Keratinocyte (primary cell): Measurements from ENCODE around the gene PCARE. TPM values are rescaled to one million over a fixed set of nuclear protein-coding genes. Genes with fewer than 3 reads are reported as not detected.

Experiments used
- DNase-seq: peaks from one replicate; pipeline ENCODE4 v3.0.0-alpha.2; 2011; ENCODE audit warnings: low read depth, missing footprints, low spot score
- FAIRE-seq: peaks from 2 replicates; lab custom pipeline; 2011; peaks lifted over from hg19 to GRCh38; lab: Jason Lieb, UNC
- H2AFZ ChIP-seq: 2 replicates; pipeline ENCODE4 v1.6.0; 2012; ENCODE audit warnings: low read length, control low read depth, inconsistent platforms; ENCODE audit not compliant: control insufficient read depth
- H3K27ac ChIP-seq: 2 replicates; pipeline ENCODE4 v1.5.1; 2011; ENCODE audit warnings: low read length; ENCODE audit not compliant: control insufficient read depth, insufficient read depth
- H3K27me3 ChIP-seq: 3 replicates; pipeline ENCODE4 v1.6.0; 2011; ENCODE audit warnings: low read length; ENCODE audit not compliant: control insufficient read depth, insufficient read depth; ENCODE audit errors: extremely low read depth
- H3K36me3 ChIP-seq, 2 experiments: 2 replicates in 1 of 2; 3 replicates in 1 of 2; pipeline ENCODE4 v1.5.1; 2011; ENCODE audit warnings: low read length in 2 of 2, mild to moderate bottlenecking in 1 of 2; ENCODE audit not compliant: control insufficient read depth in 2 of 2, insufficient read depth in 2 of 2; ENCODE audit errors: extremely low read depth in 1 of 2
- H3K4me1 ChIP-seq: 3 replicates; pipeline ENCODE4 v1.5.1; 2011; ENCODE audit warnings: low read length; ENCODE audit not compliant: control insufficient read depth, insufficient read depth; ENCODE audit errors: extremely low read depth
- H3K4me2 ChIP-seq: 3 replicates; pipeline ENCODE4 v1.6.0; 2011; ENCODE audit warnings: low read depth, low read length; ENCODE audit not compliant: control insufficient read depth, insufficient read depth; ENCODE audit errors: extremely low read depth
- H3K4me3 ChIP-seq, 3 experiments: fragments of 200-600 bp in 1 of 3; sonication (generic) in 1 of 3; 2 replicates in 2 of 3; 3 replicates in 1 of 3; pipeline ENCODE4 v1.5.1; 2011 to 2016; ENCODE audit warnings: low read length in 3 of 3, mild to moderate bottlenecking in 3 of 3, control low read depth in 2 of 3, inconsistent platforms in 1 of 3, low read depth in 1 of 3, mixed read lengths in 1 of 3, mixed run types in 1 of 3, moderate library complexity in 1 of 3; ENCODE audit not compliant: control insufficient read depth in 2 of 3, insufficient read depth in 2 of 3; ENCODE audit errors: extremely low read depth in 1 of 3
- H3K79me2 ChIP-seq: 2 replicates; pipeline ENCODE4 v1.6.0; 2012; ENCODE audit warnings: low read length; ENCODE audit not compliant: control insufficient read depth, insufficient read depth
- H3K9ac ChIP-seq: 3 replicates; pipeline ENCODE4 v1.6.0; 2011; ENCODE audit warnings: low read length; ENCODE audit not compliant: control insufficient read depth, insufficient read depth; ENCODE audit errors: extremely low read depth
- H3K9me1 ChIP-seq: 3 replicates; pipeline ENCODE4 v1.6.0; 2011; ENCODE audit warnings: low read length; ENCODE audit not compliant: control insufficient read depth, insufficient read depth; ENCODE audit errors: extremely low read depth
- H3K9me3 ChIP-seq: 2 replicates; pipeline ENCODE4 v1.5.1; 2012; ENCODE audit warnings: low read depth, low read length; ENCODE audit not compliant: control insufficient read depth
- H4K20me1 ChIP-seq: 3 replicates; pipeline ENCODE4 v1.6.0; 2011; ENCODE audit warnings: low read length; ENCODE audit not compliant: control insufficient read depth, insufficient read depth; ENCODE audit errors: extremely low read depth
- EZH2 ChIP-seq: IDR thresholded peaks from one replicate; pipeline ENCODE4 v1.6.1; 2012; ENCODE audit warnings: inconsistent platforms, mild to moderate bottlenecking, low read length, moderate library complexity
- dilution Hi-C: fragments of 300-500 bp; cut with MboI; formaldehyde crosslinking; loops from one replicate; pipeline ENCODE4 v1.7.0; 2020; ENCODE audit warnings: low sequenced_read_pairs; ENCODE audit not compliant: extremely low pct_ligation_motif_present
- polyA plus RNA-seq, 5 experiments: library from polyadenylated mRNA; depleted of rRNA in 3 of 5; stranded (reverse) in 3 of 5; stranded (forward) in 1 of 5; unstranded in 1 of 5; fragments of >200 nt; gene quantifications; 1 replicate in 1 of 5; 2 replicates in 3 of 5; 3 replicates in 1 of 5; pipeline versions ENCODE4 v1.2.1 to v1.2.3, GENCODE V29; 2011 to 2012; ENCODE audit warnings: missing spikeins in 2 of 5, low read depth in 1 of 5, low replicate concordance in 1 of 5
- TF ChIP-seq, protein P1 (sequence below), 3 experiments: IDR thresholded peaks in 1 of 3; conservative IDR thresholded peaks in 1 of 3; optimal IDR thresholded peaks in 1 of 3; 2 replicates in 2 of 3; 3 replicates in 1 of 3; pipeline versions ENCODE3 to v1.5.1; 2011; ENCODE audit warnings: low read length in 3 of 3, mild to moderate bottlenecking in 3 of 3, moderate library complexity in 2 of 3, control low read depth in 1 of 3, inconsistent platforms in 1 of 3; ENCODE audit not compliant: insufficient read depth in 2 of 3; ENCODE audit errors: extremely low read depth in 1 of 3

PCARE gene
- polyA plus RNA-seq, 1 donor (not counting 4 experiments of a cell fraction or from before 2014, with no cell fraction given): not detected

DNA sequence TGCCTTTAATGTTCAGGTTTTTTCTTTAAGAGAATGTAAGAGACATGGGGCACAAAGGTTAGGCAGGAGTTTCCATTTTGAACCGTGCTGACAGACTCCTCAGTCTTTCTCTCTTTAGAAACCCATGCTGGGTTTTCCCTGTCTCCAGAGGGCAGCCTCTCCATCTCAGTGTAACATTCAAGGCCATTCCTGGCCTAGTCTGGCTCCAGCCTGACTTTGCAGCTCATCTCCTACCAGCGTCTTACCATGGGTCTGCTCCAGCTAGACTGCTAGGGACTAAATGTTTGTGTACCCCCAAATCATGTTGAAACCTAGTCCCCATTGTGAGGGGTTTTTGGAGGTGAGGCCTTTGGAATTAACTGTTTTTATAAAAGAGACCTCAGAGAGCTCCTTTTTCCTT, 31.1 kb upstream of the PCARE start:
- peaks cover 12% of the 10 kb centered on the region for H3K4me1 ChIP-seq
- DNase-seq (no peak), FAIRE-seq (no peak)
- H3K27me3 ChIP-seq: no peaks in the 10 kb centered on the region
- H2AFZ ChIP-seq: no peak overlapping the region
- no peaks in the 10 kb centered on the region for H3K9me1 ChIP-seq
- H3K36me3 ChIP-seq: no peaks in the 10 kb centered on the region
- H3K4me2 ChIP-seq: no peak overlapping the region
- H3K9ac ChIP-seq: no peak overlapping the region
- dilution Hi-C loops: no loop called here
- TF ChIP-seq, protein P1, sequence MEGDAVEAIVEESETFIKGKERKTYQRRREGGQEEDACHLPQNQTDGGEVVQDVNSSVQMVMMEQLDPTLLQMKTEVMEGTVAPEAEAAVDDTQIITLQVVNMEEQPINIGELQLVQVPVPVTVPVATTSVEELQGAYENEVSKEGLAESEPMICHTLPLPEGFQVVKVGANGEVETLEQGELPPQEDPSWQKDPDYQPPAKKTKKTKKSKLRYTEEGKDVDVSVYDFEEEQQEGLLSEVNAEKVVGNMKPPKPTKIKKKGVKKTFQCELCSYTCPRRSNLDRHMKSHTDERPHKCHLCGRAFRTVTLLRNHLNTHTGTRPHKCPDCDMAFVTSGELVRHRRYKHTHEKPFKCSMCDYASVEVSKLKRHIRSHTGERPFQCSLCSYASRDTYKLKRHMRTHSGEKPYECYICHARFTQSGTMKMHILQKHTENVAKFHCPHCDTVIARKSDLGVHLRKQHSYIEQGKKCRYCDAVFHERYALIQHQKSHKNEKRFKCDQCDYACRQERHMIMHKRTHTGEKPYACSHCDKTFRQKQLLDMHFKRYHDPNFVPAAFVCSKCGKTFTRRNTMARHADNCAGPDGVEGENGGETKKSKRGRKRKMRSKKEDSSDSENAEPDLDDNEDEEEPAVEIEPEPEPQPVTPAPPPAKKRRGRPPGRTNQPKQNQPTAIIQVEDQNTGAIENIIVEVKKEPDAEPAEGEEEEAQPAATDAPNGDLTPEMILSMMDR (optimal IDR thresholded peaks at IDR 0.05 in 1 of 3, IDR thresholded peaks at IDR 0.05 in 1 of 3, conservative IDR thresholded peaks at IDR 0.05 in 1 of 3; ENCODE audit: extremely low read depth in 1 of 3, insufficient read depth in 2 of 3, low read length in 3 of 3): no peak
- no peak for TF ChIP-seq EZH2
- H3K4me3 ChIP-seq: no peak overlapping the region
- H3K79me2 ChIP-seq: no peaks in the 10 kb centered on the region
- H3K9me3 ChIP-seq: no peaks in the 10 kb centered on the region
- no peak overlapping the region for H3K27ac ChIP-seq
- no peaks in the 10 kb centered on the region for H4K20me1 ChIP-seq

GRCh38 chr2:29104688-29105087, 30.4 kb upstream of the PCARE start:
- no peaks in the 10 kb centered on the region for H3K9me1 ChIP-seq
- H3K4me1 ChIP-seq: peaks cover 12% of the 10 kb centered on the region
- H3K79me2 ChIP-seq: no peaks in the 10 kb centered on the region
- no peaks in the 10 kb centered on the region for H3K27me3 ChIP-seq
- H3K27ac ChIP-seq: no peak overlapping the region
- H4K20me1 ChIP-seq: no peaks in the 10 kb centered on the region
- no peak overlapping the region for H3K4me3 ChIP-seq
- TF ChIP-seq EZH2: no peak
- TF ChIP-seq, protein P1 (optimal IDR thresholded peaks at IDR 0.05 in 1 of 3, IDR thresholded peaks at IDR 0.05 in 1 of 3, conservative IDR thresholded peaks at IDR 0.05 in 1 of 3; ENCODE audit: extremely low read depth in 1 of 3, insufficient read depth in 2 of 3, low read length in 3 of 3): no peak
- FAIRE-seq: no peak
- no peak for DNase-seq
- dilution Hi-C loops: no loop called here
- no peaks in the 10 kb centered on the region for H3K36me3 ChIP-seq
- no peak overlapping the region for H3K4me2 ChIP-seq
- no peak overlapping the region for H3K9ac ChIP-seq
- H3K9me3 ChIP-seq: no peaks in the 10 kb centered on the region
- H2AFZ ChIP-seq: no peak overlapping the region
